SK-N-SH (cell line): ENCODE results near the gene RASA1.

Experiments used
- CTCF ChIP-seq: fragments of 200-600 bp; sonication (generic); IDR thresholded peaks from 2 replicates; pipeline ENCODE4 v1.6.1; 2017; ENCODE audit warnings: antibody characterized with exemption, mild to moderate bottlenecking, moderate library complexity
- ELF1 ChIP-seq: IDR thresholded peaks from 2 replicates; pipeline ENCODE4 v1.4.0; 2012
- MAX ChIP-seq: IDR thresholded peaks from 2 replicates; pipeline ENCODE4 v1.4.0; 2012; ENCODE audit warnings: low read depth
- NRF1 ChIP-seq: IDR thresholded peaks from 2 replicates; pipeline ENCODE4 v1.6.1; 2012; ENCODE audit warnings: low read depth, mild to moderate bottlenecking, low read length
- REST ChIP-seq: IDR thresholded peaks from 2 replicates; pipeline ENCODE4 v1.6.1; 2012; ENCODE audit warnings: mild to moderate bottlenecking, low read depth, low read length, moderate library complexity
- RFX5 ChIP-seq: IDR thresholded peaks from 2 replicates; pipeline ENCODE4 v1.6.1; 2012; ENCODE audit warnings: mild to moderate bottlenecking, improper control_type of control experiment, low read length
- RXRA ChIP-seq: IDR thresholded peaks from 2 replicates; pipeline ENCODE4 v1.4.0; 2012; ENCODE audit warnings: low read depth, mild to moderate bottlenecking, borderline replicate concordance

GRCh38 chr5:87303324-87303723 is 35.6 kb downstream of the RASA1 start:
- TF ChIP-seq CTCF (no peak), MAX (no peak), RFX5 (no peak), RXRA (no peak), REST (no peak), ELF1 (no peak), NRF1 (no peak)
